Dedifferentiated amniotic fluid mesenchymal stem cell (primary cell): ENCODE measurements around the gene NDST1.

ENCODE experiments used
- DNase-seq: peaks from one replicate; pipeline ENCODE4 v3.0.0-alpha.2; 2016; ENCODE audit errors: extremely low spot score

Gene NDST1

DNA sequence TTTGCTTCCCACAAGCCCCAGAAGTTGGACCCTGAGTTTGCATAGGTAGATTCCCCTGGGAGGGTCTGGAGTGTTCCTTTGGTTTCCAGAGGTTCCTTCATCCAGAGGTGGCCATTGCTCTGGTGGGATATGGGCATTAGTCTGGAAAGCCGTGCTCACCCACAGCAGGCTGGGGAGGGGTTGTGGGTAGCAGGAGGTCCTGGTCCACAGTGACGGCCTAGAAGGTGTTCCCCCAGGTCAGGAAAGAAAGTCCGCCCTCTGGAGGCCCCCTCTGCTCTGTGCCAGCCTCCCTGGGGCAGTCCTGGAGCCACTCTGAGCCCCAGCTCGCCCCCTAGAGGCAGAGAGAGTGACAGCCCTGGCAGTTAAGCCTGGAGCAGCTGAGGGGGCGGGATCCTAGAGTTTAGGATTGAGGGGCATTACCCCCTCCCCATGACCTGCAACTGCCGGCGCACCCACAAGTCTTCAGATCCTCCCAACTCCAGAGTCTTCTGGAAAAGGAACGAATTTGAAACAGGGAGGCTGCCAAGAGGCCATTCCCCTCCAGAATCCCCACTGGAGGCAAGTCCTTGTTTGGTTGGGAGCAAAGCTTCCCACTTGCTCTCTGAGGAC lies 36.8 kb downstream of the NDST1 start:
- DNase-seq = peak; percentile 36

GRCh38 chr5:150545246-150545645 lies 37.3 kb downstream of the NDST1 start:
- DNase-seq = no peak

DNA sequence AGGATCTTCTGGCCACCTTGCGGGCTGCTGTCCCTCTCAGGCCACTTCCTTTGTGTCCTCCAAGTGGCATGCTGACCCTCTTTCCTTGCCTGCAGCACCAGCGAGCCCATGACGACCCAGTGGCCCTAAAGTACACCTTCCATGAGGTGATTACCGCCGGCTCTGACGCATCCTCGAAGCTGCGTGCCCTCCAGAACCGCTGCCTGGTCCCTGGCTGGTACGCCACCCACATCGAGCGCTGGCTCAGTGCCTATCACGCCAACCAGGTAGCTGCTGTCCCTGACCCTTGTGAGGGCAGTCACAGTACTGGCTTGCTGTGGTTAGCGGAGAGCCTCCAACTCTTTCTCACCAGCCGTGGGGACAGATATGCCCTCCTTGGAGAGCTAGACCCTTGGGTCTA lies 40.2 kb downstream of the NDST1 start:
- no peak for DNase-seq

GRCh38 chr5:150549735-150550134 lies 41.8 kb downstream of the NDST1 start:
- no peak for DNase-seq

- DNase-seq = no peak
Measured at GRCh38 chr5:150550286-150550685, 42.4 kb downstream of the NDST1 start.

DNA sequence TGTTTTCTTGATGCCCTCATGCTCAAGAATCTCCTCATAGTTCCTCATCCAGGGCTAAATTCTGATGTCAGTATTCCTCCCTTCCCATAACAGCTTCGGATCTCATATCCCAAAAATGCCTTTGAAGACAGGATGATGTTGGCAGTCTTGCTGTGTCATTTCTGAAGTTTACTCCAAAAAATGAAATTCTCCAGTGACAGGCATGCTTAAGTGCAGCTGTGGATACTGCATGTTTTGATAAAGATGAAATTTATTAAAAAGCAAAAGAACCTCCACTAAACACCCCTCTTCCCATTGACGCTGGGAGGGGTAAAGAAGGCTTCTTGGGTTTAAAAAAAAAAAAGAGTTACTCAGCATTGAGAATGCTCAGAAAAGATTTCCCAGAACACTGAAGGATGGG lies 43.1 kb downstream of the NDST1 start:
- no peak for DNase-seq

DNA sequence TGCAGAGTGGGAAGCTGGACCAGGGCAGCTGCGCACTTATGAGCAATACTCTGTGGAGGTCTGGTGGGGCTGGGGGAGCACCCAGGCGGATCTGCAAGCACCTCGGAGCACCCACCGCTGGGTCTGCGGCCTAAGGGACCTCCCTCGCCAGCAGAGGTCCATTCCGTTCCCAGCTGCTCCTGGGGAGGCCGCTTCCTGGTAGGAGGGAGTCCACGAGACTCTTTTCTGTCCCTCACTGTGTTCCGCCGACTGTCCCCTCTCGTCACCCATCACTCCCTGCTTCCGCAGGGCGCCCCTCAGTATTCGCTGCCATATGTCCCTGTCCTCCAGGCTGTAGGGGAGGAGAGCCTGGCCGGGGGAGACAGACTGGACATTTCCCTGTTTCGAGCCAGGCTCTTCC lies 45.5 kb downstream of the NDST1 start:
- DNase-seq = no peak

DNA sequence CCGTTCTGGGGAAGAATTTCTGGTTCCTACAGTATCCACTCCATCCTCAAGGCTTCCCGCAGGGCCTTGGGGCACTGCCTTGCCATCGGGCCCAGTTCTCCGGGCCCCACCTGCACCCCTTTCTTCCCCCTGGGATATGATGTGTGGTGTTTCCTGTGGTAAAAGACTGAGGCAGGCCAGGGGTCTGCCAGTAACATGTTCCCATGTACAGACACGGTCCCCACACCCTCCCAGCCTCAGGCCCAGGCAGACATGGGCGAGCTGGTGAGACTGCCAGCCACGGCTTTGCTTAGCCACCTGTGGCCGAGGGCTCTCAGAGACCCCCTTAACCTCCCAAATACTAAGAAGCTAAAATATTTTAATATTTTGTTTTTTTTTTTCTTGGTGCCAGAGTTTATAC lies 46.0 kb downstream of the NDST1 start:
- no peak for DNase-seq

DNA sequence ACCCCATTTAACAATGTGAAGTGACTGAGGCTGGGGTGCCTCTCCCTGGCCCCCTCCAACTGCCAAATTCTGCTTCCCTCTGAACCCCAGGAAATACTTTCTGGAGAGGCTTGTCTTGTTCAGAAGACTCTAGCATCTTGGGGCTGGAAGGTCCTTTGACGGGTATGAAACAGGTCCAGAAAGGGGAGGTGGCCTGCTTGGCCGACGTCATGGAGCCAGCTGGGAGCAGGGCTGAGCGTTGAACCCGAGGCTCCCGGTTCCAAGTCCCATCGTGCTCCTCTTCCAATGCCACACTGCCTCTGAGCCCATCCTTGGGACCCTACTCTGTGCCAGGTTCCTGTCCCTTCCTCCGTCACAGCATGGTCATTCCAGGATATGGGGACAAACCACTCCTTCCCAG lies 46.9 kb downstream of the NDST1 start:
- DNase-seq = no peak

DNA sequence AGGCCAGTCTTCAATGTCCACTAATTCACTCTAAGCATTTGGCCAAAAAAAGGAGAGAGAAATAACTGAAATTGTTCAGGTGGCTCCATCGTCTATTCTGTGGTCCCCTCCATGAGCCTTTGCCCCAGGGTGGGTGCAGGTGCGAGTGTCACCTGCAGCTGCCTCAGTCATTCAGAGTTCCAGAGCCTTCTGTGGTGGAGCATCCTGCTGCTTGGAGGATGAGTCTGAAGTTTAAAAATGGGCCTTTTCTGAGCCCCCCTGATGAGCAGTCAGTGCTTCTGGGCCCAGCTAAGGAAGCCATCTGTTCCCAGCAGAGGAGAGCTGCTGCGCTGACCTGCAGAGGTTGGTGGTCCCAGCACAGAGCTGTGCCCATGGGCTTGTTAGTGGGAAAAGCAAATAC lies 48.2 kb downstream of the NDST1 start:
- DNase-seq = no peak

- no peak for DNase-seq
Measured at GRCh38 chr5:150556859-150557508, 49.1 kb downstream of the NDST1 start.

- DNase-seq = no peak
Measured at GRCh38 chr5:150557509-150557872, 49.6 kb downstream of the NDST1 start.

DNA sequence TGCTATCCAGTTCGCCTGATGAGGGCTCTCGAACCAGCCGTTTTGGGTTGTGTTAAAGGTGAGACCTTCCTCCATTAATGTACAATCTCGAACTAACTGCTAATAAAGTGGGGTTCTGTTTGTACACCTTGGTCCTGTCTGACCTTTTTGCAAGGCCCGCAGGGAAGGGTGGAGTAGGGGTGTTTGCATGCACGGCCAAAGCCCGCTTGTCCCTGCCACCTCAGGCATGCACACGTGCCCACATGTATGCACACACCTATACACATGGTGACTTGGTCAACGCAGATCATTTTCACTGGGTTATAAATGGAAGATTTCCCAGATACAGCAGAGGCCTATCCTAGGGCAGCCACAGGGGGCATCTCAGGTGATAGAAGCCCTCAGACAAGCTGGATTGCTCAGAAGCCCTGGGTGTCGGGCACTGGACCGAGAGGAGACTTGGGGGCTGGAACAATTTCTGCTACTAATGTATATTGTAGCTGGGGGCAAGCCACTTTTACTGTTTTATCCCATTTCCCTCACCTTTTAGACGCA lies 50.2 kb downstream of the NDST1 start:
- no peak for DNase-seq

- DNase-seq = no peak
Measured at GRCh38 chr5:150559088-150559487, 51.2 kb downstream of the NDST1 start.

DNA sequence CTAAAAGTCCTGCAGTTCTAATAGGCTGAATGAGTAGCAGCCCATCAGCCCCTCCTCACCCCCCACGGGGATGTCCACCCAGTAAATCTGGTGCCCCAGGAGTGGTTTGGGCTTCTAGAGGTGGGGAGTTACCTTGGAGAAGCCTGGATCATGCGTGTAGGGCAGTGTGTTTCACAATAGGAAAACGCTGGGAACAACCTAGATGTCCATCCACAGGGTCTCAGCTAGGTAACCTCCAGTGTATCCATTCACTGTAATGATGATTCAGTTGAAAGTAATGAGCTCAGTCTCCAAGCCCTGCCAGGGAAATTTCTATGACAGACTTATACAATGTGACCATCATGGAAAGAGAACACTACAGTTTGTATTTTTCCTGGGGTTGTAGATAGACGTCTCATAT lies 51.8 kb downstream of the NDST1 start:
- DNase-seq = peak; percentile 36

- DNase-seq = peak; percentile 91
Measured at GRCh38 chr5:150560401-150561191, 52.7 kb downstream of the NDST1 start.

GRCh38 chr5:150561192-150561512 lies 53.2 kb downstream of the NDST1 start:
- no peak for DNase-seq

DNA sequence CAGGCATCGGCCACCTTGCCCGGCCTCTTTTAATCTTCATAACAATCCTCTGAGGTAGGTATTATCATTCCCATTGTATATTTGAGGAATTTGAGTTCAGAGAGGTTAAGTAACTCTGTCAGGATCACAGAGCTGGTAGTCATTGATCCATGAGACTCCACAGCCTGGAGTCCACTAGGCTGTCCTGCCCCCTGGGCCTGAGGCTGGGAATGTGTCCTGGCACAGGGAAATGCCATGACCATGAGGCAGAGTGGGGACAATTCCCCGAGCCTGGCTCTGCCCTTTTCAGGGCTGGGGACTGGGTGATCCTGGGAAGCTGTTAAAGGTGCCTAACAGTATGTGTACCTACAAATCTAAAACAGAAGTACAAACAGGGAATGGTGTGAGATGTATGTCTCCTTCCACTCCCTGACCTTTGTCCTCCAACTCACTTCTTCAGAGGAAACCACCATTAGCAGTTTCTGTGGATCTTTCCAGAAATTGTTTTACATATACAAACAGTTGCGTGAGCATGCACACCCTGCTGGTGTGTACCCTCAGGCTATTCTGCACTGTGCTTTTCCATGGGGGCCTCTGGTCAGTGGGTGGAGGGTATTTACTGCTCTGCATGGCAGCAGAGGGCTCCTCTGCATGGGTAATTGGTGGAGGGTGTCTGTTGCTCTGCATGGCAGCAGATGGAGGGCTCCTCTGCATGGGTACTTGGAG lies 53.8 kb downstream of the NDST1 start:
- DNase-seq = no peak

DNA sequence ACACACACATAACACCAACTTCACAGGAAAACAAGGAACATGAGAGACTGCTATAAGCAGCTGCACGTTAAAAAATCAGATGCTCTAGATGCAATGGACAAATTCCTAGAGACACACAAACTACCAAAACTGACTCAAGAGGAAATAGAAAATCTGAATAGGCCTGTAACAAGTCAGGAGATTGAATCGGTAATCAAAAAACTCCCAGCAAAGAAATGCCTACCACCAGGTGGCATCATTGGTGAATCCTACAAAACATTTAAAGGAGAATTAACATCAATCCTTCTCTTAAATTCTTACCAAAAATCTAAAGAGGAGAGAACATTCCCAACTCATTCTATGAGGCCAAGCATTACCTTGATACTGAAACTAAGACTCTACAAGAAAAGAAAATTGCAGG lies 54.9 kb downstream of the NDST1 start:
- DNase-seq = peak; percentile 24

- no peak for DNase-seq
Measured at GRCh38 chr5:150565868-150566267, 57.9 kb downstream of the NDST1 start.

- DNase-seq = peak; percentile 80
Measured at GRCh38 chr5:150567031-150567717, 59.2 kb downstream of the NDST1 start.

- no peak for DNase-seq
Measured at GRCh38 chr5:150568663-150569062, 60.7 kb downstream of the NDST1 start.
